Activated CD8-positive, alpha-beta memory T cell treated with anti-CD3 and anti-CD28 coated beads, Interleukin-2, amount 50 U/mL, for 1 hour (primary cell): ENCODE results near the gene PLA2G4F.

ENCODE experiments used
- DNase-seq: peaks from one replicate; pipeline ENCODE4 v3.0.0-alpha.2; 2020; ENCODE audit errors: extremely low read depth

PLA2G4F gene

GRCh38 chr15:42146551-42147430 is 9.6 kb downstream of the PLA2G4F start:
- no peak for DNase-seq

DNA sequence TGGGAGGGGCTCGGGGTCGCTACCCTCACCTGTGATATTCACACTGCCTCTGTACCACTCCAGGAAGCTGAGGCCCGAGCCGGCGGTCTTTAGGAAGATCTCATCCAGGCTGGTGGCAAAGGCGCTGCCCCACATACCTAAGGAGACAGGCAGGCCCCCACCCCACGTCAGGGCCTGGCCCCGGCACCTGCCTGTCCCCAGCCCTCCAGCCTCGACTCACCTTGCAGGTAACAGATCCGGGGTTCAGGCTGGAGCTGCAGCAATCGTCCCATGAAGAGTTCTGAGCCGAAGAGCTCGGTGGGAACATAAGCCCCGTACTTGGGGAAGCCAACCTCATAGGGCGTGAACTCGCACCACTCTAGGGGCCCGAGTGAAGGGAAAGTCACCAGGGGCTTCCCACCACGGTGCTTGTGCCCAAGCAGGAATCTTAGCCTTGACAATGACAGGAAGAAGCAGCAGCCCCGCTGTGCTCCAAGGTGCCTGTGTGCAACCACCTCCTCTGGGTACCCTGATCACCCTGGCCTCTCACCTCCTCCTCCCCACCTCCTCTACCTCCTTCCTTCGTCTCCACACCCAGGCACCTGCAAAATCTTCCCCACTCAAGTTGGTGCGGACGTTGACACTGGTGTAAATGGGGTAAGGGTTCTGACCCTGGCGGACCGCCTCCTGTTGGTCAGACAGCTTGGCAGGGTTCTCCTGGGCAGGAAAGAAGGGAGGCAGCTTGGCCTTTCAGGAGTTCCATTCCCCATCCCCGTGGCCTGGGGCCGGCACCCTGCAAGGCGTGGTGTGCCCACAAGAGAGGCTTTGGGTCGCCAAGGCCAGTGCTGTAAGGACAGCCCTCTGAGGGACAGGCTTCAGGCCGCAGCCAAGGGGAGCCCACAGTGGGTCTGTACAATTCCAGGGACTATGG is 10.6 kb downstream of the PLA2G4F start:
- no peak for DNase-seq

DNA sequence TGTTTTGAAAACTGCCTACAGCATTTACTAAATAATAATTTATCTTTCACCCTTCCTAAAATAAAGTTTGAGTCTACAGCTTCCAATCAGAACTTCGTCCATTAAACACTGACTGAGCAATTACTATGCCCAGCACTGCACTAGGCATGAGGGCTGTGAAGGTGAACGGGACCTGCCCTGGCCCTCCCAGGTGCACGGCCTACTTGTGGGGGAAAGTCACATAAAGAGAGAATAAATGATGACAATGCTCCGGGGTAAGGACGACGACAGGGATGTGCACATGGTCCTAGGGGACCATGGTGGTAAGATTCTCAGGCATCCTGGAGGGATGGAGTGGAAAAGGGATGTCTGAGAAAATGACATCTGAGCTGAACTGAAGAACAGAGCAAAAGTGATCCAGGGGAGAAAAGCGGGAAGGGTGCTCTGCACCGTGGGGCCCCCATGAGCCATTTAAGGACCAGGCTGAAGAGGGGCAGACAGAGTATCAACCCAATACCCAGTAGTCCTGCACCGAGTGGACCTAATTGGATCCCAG is 11.5 kb downstream of the PLA2G4F start:
- no peak for DNase-seq

DNA sequence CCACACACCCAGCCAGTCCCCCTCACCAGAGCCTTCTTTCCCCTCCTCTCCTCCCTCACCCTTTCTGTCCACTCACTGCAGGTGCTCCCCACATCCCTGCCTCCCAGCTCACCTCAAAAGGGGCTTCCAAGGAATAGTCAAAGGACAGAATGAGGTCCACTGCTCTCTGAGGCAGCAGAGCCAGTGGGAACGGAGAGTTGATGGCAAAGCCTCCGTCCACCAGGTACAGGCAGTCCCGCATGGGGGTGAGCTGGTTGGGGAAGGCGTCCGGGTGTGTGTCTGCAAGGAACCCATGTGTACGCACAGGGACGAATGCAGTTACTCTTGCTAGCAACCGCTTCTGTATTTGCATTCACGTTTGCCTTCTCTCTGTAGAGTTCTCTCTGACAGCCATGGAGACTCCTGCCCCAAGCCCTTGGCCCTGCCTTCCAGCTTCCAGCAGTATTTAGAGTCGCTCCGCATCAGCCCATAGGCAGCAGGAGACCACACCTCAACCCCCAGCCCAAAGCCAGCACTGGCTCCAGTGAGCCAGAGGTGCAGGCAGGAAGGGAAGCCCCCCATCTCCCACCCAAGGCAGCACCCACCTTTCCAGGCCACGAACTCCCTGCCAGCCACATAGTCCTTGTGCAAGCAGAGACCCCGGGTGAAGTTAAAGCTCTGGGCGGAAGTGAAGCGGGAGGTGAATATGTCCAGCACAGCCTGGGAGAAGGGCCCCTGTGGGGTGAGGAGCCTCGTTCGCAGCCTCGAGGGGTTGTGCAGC is 12.4 kb downstream of the PLA2G4F start:
- DNase-seq: no peak

- no peak for DNase-seq
Measured at GRCh38 chr15:42143356-42143755, 13.1 kb downstream of the PLA2G4F start.

- no peak for DNase-seq
Measured at GRCh38 chr15:42141795-42142667, 14.4 kb downstream of the PLA2G4F start.

GRCh38 chr15:42141246-42141645 is 15.2 kb downstream of the PLA2G4F start:
- no peak for DNase-seq

GRCh38 chr15:42140383-42141070 is 15.9 kb downstream of the PLA2G4F start:
- no peak for DNase-seq

DNA sequence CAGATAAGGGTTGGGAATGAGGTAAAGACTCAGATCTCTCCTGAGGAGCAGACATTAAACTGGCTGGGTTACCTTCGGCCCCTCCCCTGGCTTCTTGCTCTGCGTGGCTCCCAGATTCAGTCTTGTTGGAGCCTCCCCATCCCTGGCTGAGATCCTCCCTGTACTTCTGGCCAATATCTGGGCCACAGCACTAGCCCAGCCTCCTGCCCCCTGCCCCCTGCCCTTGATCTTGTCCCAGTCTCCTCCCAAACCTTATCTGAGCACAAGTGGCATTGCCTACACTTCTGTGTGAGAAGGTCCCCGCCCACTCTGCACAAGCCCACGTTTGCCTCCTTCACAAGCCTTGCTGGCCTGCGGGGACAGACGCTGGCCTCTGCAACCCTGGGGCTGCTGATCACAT is 16.8 kb downstream of the PLA2G4F start:
- no peak for DNase-seq

GRCh38 chr15:42138968-42139386 is 17.5 kb downstream of the PLA2G4F start:
- DNase-seq: no peak

DNA sequence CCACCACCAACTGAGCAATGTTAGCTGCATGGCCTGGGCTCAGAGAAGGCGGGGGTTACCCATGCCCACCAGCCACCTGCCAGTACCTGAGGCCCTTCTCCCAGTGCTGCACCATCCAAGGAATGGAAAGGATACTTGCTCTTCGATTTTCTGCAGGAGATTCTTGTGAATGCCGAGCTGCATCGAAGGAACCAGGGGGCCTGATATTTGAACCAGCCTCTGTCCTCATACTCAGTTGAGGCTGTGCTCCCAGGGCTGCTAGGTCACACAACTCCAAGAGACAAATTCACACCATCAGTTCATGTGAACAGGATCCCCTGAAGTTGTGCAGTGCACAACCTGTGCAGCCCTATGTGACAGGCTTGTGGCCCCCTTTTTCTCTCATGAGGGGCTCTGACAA is 18.0 kb downstream of the PLA2G4F start:
- DNase-seq: no peak

DNA sequence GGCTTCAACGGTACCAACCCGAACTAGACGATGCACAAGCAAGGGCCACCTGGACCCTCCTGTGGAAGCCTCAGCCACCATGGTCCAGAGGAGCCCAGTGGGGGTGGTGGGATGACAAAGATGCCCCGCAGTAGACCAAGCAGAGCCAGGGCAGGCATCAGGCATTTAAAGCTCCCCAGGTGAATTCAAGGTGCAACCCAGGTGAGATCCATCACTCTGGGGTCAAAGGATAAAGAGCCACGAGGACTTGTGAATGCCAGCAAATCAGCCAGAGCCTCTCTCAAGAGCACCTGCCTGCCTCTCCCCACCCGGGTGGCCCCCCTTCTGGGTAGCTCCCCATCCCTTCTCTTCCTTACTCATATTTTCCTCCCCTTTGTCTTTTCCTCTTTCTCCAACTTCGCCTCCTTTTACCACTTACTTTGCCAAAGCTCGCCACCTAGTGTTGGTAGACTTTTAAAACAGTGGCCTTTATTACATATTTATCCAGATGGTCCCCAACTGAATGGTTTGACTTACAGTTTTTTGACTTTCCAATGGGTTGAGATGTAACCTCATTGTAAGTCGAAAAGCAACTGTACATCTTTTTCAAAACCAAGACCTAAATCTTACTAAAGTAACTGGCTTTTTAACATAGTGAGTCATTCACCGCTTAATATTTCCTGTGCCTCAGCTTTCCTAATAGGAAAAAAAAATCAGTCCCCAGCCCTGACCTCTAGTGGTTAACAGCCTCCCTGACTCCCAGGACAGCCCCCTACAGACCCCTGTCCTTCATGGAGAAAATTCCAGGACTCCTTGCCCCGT is 18.8 kb downstream of the PLA2G4F start:
- no peak for DNase-seq

GRCh38 chr15:42136513-42136912 is 19.9 kb downstream of the PLA2G4F start:
- DNase-seq: no peak

- DNase-seq: no peak
Measured at GRCh38 chr15:42135351-42135750, 21.1 kb downstream of the PLA2G4F start.

- no peak for DNase-seq
Measured at GRCh38 chr15:42134617-42135245, 21.7 kb downstream of the PLA2G4F start.

GRCh38 chr15:42133886-42134502 is 22.4 kb downstream of the PLA2G4F start:
- DNase-seq: peak; percentile 7

DNA sequence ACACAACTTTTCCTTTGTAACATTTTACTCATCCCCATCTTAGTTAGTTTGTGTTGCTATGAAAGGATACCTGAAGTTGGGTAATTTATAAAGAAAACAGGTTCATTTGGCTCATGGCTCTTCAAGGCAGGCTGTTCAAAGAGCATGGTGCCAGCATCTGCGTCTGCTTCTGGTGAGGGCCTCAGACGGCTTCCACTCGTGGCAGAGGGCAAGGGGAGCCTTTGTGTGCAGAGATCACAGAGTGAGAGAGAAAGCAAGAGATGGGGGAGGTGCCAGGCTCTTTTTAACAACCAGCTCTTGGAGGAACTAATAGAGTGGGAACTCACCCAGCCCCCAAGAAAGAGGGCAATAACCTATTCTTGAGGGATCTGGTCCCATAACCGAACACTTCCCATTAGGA is 23.1 kb downstream of the PLA2G4F start:
- no peak for DNase-seq
